GM12864 (cell line): ENCODE measurements around the gene ATL1.
A peak's percentile ranks its signal among the peaks of the same experiment; 100 is the strongest.
"Not testable (repeated sequence)": the region's sequence is repeated elsewhere in the genome, so short reads cannot be mapped to it uniquely, and the experiment has no call there.

ENCODE experiments used
- DNase-seq: peaks from one replicate; pipeline ENCODE4 v3.0.0-alpha.2; 2011; ENCODE audit warnings: low read depth
- H3K4me3 ChIP-seq: 2 replicates; pipeline ENCODE4 v1.5.1; 2011; ENCODE audit warnings: mild to moderate bottlenecking, low read depth, low read length, control low read depth
- TF ChIP-seq, protein P1 (sequence below): IDR thresholded peaks from 2 replicates; pipeline ENCODE4 v1.5.1; 2011; ENCODE audit warnings: low read depth, mild to moderate bottlenecking, moderate library complexity, low read length, control low read depth, inconsistent platforms; ENCODE audit errors: missing control alignments

Gene ATL1

DNA sequence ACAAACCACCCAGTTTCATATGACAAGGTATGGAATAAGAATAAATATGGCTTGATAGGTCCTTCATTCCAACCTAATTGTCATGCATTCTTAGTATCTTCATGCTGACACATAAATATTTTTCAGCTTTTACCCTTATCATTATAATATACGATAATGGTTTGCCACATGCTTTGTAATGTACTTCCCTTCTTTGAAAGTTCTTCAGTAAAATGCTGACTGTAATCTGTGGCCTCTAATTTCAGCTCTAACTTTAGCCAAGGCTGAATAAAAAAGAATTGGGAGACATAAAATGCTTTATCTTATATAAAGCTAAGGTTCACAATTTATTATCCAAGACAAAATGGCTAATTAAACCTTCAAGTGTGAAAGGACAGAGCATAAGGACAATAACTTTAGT is 24.9 kb upstream of the ATL1 start:
- DNase-seq, result no peak
- TF ChIP-seq, protein P1, sequence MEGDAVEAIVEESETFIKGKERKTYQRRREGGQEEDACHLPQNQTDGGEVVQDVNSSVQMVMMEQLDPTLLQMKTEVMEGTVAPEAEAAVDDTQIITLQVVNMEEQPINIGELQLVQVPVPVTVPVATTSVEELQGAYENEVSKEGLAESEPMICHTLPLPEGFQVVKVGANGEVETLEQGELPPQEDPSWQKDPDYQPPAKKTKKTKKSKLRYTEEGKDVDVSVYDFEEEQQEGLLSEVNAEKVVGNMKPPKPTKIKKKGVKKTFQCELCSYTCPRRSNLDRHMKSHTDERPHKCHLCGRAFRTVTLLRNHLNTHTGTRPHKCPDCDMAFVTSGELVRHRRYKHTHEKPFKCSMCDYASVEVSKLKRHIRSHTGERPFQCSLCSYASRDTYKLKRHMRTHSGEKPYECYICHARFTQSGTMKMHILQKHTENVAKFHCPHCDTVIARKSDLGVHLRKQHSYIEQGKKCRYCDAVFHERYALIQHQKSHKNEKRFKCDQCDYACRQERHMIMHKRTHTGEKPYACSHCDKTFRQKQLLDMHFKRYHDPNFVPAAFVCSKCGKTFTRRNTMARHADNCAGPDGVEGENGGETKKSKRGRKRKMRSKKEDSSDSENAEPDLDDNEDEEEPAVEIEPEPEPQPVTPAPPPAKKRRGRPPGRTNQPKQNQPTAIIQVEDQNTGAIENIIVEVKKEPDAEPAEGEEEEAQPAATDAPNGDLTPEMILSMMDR, result no peak

DNA sequence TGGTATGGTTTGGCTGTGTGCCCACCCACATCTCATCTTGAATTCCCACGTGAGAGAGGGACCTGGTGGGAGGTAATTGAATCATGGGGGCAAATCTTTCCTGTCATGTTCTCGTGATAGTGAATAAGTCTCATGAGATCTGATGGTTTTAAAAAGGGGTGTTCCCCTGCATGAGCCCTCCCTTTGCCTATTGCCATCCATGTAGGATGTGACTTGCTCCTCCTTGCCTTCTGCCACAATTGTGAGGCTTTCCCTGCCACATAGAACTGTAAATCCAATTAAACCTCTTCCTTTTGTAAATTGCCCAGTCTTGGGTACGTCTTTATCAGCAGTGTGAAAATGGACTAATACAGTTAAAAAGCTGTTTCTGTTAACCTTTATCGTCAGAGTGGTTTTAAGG is 21.9 kb upstream of the ATL1 start:
- H3K4me3 ChIP-seq, DNase-seq: not testable (repeated sequence)

More for the DNA sequence above, 24.9 kb upstream of the ATL1 start:
- no peak overlapping the region for H3K4me3 ChIP-seq

DNA sequence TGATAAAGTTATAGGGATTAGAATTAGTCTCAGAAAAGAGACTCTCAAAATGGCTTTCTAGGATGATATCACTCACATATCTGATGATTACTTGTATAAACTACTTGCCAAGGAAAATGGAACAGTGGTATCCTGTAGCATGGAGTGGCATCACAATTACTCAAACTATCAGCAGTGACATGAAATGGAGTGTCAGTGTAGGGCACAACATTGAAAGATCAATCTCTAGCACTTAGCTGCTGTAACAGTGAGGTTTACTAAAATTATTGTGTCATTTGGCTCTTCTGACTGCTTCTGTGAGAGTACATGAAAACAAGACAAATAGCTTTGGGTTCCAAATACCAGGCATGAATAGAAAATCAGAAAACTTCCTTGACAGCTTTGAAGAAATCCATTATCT is 20.9 kb upstream of the ATL1 start:
- no peak overlapping the region for H3K4me3 ChIP-seq
- no peak for DNase-seq
- TF ChIP-seq, protein P1, result no peak

DNA sequence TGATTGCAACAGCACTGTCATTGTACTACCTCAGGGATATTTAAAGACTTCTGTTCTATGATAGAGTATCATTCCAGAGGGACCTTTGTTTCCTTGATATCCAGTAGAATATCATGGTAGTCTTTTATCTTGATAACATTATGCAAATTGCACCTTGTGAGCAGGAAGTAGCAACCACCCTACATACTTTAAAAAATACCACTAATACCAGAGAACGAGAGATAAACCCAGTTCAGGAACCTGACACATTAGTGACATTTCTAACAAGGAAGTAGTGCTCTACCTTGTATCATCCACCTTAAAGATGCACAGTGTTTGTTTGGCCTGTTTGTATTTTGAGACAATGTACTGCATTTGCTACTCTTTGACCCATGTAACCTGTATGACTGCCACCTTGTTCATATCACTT is 18.8 kb upstream of the ATL1 start:
- no peak for DNase-seq
- no peak overlapping the region for H3K4me3 ChIP-seq
- TF ChIP-seq, protein P1, result no peak

DNA sequence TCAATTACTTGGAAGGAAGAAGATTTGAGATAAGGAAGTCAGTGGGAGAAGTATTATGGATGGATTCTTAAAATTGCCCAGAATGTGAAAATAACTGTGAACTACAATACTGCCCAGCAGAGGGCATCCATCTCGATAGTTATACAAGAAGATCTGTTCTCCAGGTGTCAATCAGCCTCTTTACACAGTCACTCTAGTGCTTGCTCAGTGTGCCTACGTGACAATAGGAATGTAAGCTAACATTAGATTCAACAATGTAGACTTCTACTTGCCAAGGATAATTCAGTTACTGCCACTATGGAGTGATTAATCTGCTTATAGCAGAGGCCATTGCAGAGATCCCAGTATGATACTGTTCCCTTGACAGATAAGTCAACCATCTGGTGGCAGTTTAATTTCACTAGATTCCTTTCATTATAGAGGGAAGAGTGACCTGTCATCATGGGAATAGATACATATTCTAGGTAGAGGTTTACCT is 17.0 kb upstream of the ATL1 start:
- no peak overlapping the region for H3K4me3 ChIP-seq
- no peak for DNase-seq
- TF ChIP-seq, protein P1, result peak; percentile 65

DNA sequence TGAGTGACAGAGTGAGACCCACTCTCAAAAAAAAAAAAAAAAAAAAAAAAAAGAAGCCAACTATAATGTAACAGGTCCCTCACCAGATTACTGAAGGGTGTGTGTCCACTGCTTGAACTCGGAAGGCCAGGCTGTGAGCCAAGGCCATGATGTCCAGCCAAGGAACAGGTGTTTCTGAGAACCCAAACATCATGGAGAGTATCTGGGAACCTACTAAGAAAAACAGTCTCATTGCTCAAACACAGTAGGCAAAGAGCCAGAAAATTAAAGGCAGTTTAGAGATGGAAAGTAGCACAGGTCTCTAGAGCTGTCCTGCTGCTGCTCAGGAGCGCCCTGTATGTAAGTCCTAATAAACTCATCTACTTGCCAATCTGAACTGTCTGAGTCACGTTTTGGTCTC is 15.0 kb upstream of the ATL1 start:
- TF ChIP-seq, protein P1, result no peak
- H3K4me3 ChIP-seq, result no peak overlapping the region
- no peak for DNase-seq

DNA sequence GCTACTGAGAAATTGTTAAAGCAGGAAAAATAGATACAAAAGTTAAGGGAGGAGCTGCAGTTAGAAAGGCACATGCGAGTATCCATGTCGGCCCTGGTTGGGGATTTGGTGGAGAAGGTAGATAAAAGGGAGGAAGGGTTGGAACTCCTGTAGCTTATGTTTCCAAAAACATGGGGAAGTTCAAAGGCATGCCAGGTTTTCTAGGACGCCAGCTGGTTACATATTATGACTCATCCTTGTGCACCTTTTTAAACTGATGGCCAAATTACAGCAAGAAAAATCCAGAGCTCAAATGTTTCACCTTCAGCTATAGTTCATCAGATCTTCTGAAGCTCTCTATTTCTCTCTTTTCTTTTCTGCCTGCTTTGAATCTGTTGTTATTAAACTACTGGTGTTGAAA is 14.3 kb upstream of the ATL1 start:
- no peak for DNase-seq
- TF ChIP-seq, protein P1, result no peak
- H3K4me3 ChIP-seq, result no peak overlapping the region
